IPS DF 6.9 (cell line): ENCODE results near the gene ADORA2B.
"Not testable (repeated sequence)": the region's sequence is repeated elsewhere in the genome, so short reads cannot be mapped to it uniquely, and the experiment has no call there.

ENCODE experiments used
- DNase-seq: peaks from one replicate; pipeline ENCODE4 v3.0.0-alpha.2; 2013; ENCODE audit warnings: low read depth, low spot score
- H3K27ac ChIP-seq: one replicate; pipeline ENCODE4 v1.5.1; 2013; ENCODE audit warnings: low read length, control low read depth
- H3K27me3 ChIP-seq: 2 replicates; pipeline ENCODE4 v1.6.1; 2013; ENCODE audit warnings: mild to moderate bottlenecking, low read length; ENCODE audit not compliant: control insufficient read depth, insufficient read depth
- H3K36me3 ChIP-seq: 2 replicates; pipeline ENCODE4 v1.6.1; 2013; ENCODE audit warnings: low read length; ENCODE audit not compliant: control insufficient read depth, insufficient read depth
- H3K4me1 ChIP-seq: 2 replicates; pipeline ENCODE4 v1.6.1; 2013; ENCODE audit warnings: low read length; ENCODE audit not compliant: control insufficient read depth, insufficient read depth
- H3K4me3 ChIP-seq: 2 replicates; pipeline ENCODE4 v1.5.1; 2013; ENCODE audit warnings: mild to moderate bottlenecking, low read length
- H3K9me3 ChIP-seq: 2 replicates; pipeline ENCODE4 v1.6.1; 2013; ENCODE audit warnings: low read length, inconsistent platforms; ENCODE audit not compliant: control insufficient read depth, insufficient read depth
- WGBS: extraction: QIAGEN DNeasy Blood & Tissue Kit; methylation state at CpG from one replicate; pipeline ENCODE4 v1.1.7; 2013; ENCODE audit warnings: mixed read lengths, missing lambda C conversion rate; ENCODE audit not compliant: insufficient read length, insufficient coverage; 5-methylcytosine and 5-hydroxymethylcytosine counted together

The ADORA2B gene

GRCh38 chr17:15969463-15969862 lies 24.5 kb downstream of the ADORA2B start:
- Histone ChIP-seq H3K9me3 (no peaks in the 10 kb centered on the region), H3K4me1 (peaks cover 15% of the 10 kb centered on the region), H3K4me3 (no peak overlapping the region), H3K36me3 (no peaks in the 10 kb centered on the region), H3K27ac (no peak overlapping the region), H3K27me3 (no peaks in the 10 kb centered on the region)
- DNase-seq, result no peak
- no CpG with 5 or more reads among the region's 8 CpGs for WGBS

- H3K36me3 ChIP-seq, result no peaks in the 10 kb centered on the region
- no peak overlapping the region for H3K27ac ChIP-seq
- no peaks in the 10 kb centered on the region for H3K9me3 ChIP-seq
- H3K27me3 ChIP-seq, result no peaks in the 10 kb centered on the region
- DNase-seq, result no peak
- H3K4me3 ChIP-seq, result no peak overlapping the region
- peaks cover 11% of the 10 kb centered on the region for H3K4me1 ChIP-seq
- WGBS, result no CpG with 5 or more reads among the region's 2 CpGs
These were observed 25.6 kb downstream of the ADORA2B start for GRCh38 chr17:15970500-15970899.

- Histone ChIP-seq H3K4me3 (no peak overlapping the region), H3K36me3 (no peaks in the 10 kb centered on the region), H3K9me3 (no peaks in the 10 kb centered on the region), H3K27me3 (no peaks in the 10 kb centered on the region), H3K4me1 (peaks cover 8% of the 10 kb centered on the region), H3K27ac (no peak overlapping the region)
- DNase-seq, result no peak
- no CpG with 5 or more reads among the region's 5 CpGs for WGBS
These were observed 26.3 kb downstream of the ADORA2B start for GRCh38 chr17:15971098-15971678.

GRCh38 chr17:15971882-15972281 lies 27.0 kb downstream of the ADORA2B start:
- H3K36me3 ChIP-seq, result peaks cover 2% of the 10 kb centered on the region; the same call in 1 of the 2 replicates
- peaks cover 6% of the 10 kb centered on the region for H3K4me1 ChIP-seq
- no peak overlapping the region for H3K4me3 ChIP-seq
- no peak for DNase-seq
- H3K9me3 ChIP-seq, result no peaks in the 10 kb centered on the region
- WGBS, result no CpG with 5 or more reads among the region's 5 CpGs
- no peak overlapping the region for H3K27ac ChIP-seq
- no peaks in the 10 kb centered on the region for H3K27me3 ChIP-seq

GRCh38 chr17:15972497-15972951 lies 27.6 kb downstream of the ADORA2B start:
- Histone ChIP-seq H3K9me3 (no peaks in the 10 kb centered on the region), H3K4me3 (no peak overlapping the region), H3K27ac (no peak overlapping the region), H3K4me1 (peaks cover 6% of the 10 kb centered on the region), H3K36me3 (peaks cover 6% of the 10 kb centered on the region; the same call in 1 of the 2 replicates), H3K27me3 (no peaks in the 10 kb centered on the region)
- WGBS, result no CpG with 5 or more reads among the region's 4 CpGs
- no peak for DNase-seq

GRCh38 chr17:15973016-15973415 lies 28.1 kb downstream of the ADORA2B start:
- Histone ChIP-seq H3K36me3 (peaks cover 9% of the 10 kb centered on the region; the same call in 1 of the 2 replicates), H3K4me1 (peaks cover 6% of the 10 kb centered on the region), H3K9me3 (no peaks in the 10 kb centered on the region), H3K27ac (no peak overlapping the region), H3K4me3 (no peak overlapping the region), H3K27me3 (no peaks in the 10 kb centered on the region)
- no peak for DNase-seq

GRCh38 chr17:15973834-15974233 lies 28.9 kb downstream of the ADORA2B start:
- no CpG with 5 or more reads among the region's 6 CpGs for WGBS
- H3K27ac ChIP-seq, result no peak overlapping the region

GRCh38 chr17:15977894-15978293 lies 33.0 kb downstream of the ADORA2B start:
- Histone ChIP-seq H3K4me3 (no peak overlapping the region), H3K27ac (no peak overlapping the region), H3K9me3 (no peaks in the 10 kb centered on the region), H3K4me1 (no peaks in the 10 kb centered on the region), H3K36me3 (peaks cover 15% of the 10 kb centered on the region; the same call in 1 of the 2 replicates), H3K27me3 (peaks cover 2% of the 10 kb centered on the region; the same call in 1 of the 2 replicates)
- no peak for DNase-seq
- WGBS, result no CpG with 5 or more reads among the region's 2 CpGs

More at GRCh38 chr17:15973834-15974233, 28.9 kb downstream of the ADORA2B start:
- H3K4me1 ChIP-seq, result peaks cover 6% of the 10 kb centered on the region; the same call in 1 of the 2 replicates
- H3K36me3 ChIP-seq, result peaks cover 9% of the 10 kb centered on the region; the same call in 1 of the 2 replicates
- DNase-seq, result no peak
- no peak overlapping the region for H3K4me3 ChIP-seq
- H3K9me3 ChIP-seq, result no peaks in the 10 kb centered on the region
- no peaks in the 10 kb centered on the region for H3K27me3 ChIP-seq

- Histone ChIP-seq H3K36me3 (peaks cover 15% of the 10 kb centered on the region; the same call in 1 of the 2 replicates), H3K4me1 (no peaks in the 10 kb centered on the region), H3K27me3 (peaks cover 2% of the 10 kb centered on the region; the same call in 1 of the 2 replicates), H3K4me3 (no peak overlapping the region), H3K27ac (no peak overlapping the region), H3K9me3 (no peaks in the 10 kb centered on the region)
- WGBS, result no CpG with 5 or more reads among the region's 1 CpG
- no peak for DNase-seq
These were observed 33.7 kb downstream of the ADORA2B start for GRCh38 chr17:15978606-15979005.

- not testable (repeated sequence) for H3K4me3 ChIP-seq, DNase-seq, H3K4me1 ChIP-seq, H3K9me3 ChIP-seq, H3K27me3 ChIP-seq, H3K27ac ChIP-seq
- H3K36me3 ChIP-seq, result peaks cover 15% of the 10 kb centered on the region; the same call in 1 of the 2 replicates
- no CpG with 5 or more reads among the region's 4 CpGs for WGBS
These were observed 34.1 kb downstream of the ADORA2B start for GRCh38 chr17:15979013-15979412.

- H3K4me1 ChIP-seq, result no peaks in the 10 kb centered on the region
- peaks cover 15% of the 10 kb centered on the region; the same call in 1 of the 2 replicates for H3K36me3 ChIP-seq
- H3K4me3 ChIP-seq, result no peak overlapping the region
- no peak for DNase-seq
- H3K9me3 ChIP-seq, result no peaks in the 10 kb centered on the region
- peaks cover 2% of the 10 kb centered on the region; the same call in 1 of the 2 replicates for H3K27me3 ChIP-seq
- H3K27ac ChIP-seq, result no peak overlapping the region
- WGBS, result no CpG with 5 or more reads among the region's 2 CpGs
These were observed 36.3 kb downstream of the ADORA2B start for GRCh38 chr17:15981208-15981607.
